Keratinocyte (primary cell): Measurements from ENCODE around the gene DEDD2.

Source experiments
- EZH2 ChIP-seq: IDR thresholded peaks from one replicate; pipeline ENCODE4 v1.6.1; 2012; ENCODE audit warnings: inconsistent platforms, mild to moderate bottlenecking, low read length, moderate library complexity
- TF ChIP-seq, protein P1 (sequence below), 3 experiments: IDR thresholded peaks in 1 of 3; conservative IDR thresholded peaks in 1 of 3; optimal IDR thresholded peaks in 1 of 3; 2 replicates in 2 of 3; 3 replicates in 1 of 3; pipeline versions ENCODE3 to v1.5.1; 2011; ENCODE audit warnings: low read length in 3 of 3, mild to moderate bottlenecking in 3 of 3, moderate library complexity in 2 of 3, control low read depth in 1 of 3, inconsistent platforms in 1 of 3; ENCODE audit not compliant: insufficient read depth in 2 of 3; ENCODE audit errors: extremely low read depth in 1 of 3

- TF ChIP-seq EZH2 = no peak
- TF ChIP-seq, protein P1, sequence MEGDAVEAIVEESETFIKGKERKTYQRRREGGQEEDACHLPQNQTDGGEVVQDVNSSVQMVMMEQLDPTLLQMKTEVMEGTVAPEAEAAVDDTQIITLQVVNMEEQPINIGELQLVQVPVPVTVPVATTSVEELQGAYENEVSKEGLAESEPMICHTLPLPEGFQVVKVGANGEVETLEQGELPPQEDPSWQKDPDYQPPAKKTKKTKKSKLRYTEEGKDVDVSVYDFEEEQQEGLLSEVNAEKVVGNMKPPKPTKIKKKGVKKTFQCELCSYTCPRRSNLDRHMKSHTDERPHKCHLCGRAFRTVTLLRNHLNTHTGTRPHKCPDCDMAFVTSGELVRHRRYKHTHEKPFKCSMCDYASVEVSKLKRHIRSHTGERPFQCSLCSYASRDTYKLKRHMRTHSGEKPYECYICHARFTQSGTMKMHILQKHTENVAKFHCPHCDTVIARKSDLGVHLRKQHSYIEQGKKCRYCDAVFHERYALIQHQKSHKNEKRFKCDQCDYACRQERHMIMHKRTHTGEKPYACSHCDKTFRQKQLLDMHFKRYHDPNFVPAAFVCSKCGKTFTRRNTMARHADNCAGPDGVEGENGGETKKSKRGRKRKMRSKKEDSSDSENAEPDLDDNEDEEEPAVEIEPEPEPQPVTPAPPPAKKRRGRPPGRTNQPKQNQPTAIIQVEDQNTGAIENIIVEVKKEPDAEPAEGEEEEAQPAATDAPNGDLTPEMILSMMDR (optimal IDR thresholded peaks at IDR 0.05 in 1 of 3, IDR thresholded peaks at IDR 0.05 in 1 of 3, conservative IDR thresholded peaks at IDR 0.05 in 1 of 3; ENCODE audit: extremely low read depth in 1 of 3, insufficient read depth in 2 of 3, low read length in 3 of 3) = no peak
Observed at GRCh38 chr19:42245231-42245630, 27.8 kb upstream of the DEDD2 start.
